SK-N-MC (cell line): ENCODE measurements around the gene PTPRM.

ENCODE experiments used
- EZH2 ChIP-seq: fragments of 200-600 bp; sonication (generic); IDR thresholded peaks from one replicate; pipeline ENCODE4 v1.6.1; 2017; ENCODE audit warnings: antibody characterized with exemption
- POLR2AphosphoS5 ChIP-seq: IDR thresholded peaks from 2 replicates; pipeline ENCODE4 v1.6.1; 2012; ENCODE audit warnings: mild to moderate bottlenecking, low read depth, low read length, borderline replicate concordance

DNA sequence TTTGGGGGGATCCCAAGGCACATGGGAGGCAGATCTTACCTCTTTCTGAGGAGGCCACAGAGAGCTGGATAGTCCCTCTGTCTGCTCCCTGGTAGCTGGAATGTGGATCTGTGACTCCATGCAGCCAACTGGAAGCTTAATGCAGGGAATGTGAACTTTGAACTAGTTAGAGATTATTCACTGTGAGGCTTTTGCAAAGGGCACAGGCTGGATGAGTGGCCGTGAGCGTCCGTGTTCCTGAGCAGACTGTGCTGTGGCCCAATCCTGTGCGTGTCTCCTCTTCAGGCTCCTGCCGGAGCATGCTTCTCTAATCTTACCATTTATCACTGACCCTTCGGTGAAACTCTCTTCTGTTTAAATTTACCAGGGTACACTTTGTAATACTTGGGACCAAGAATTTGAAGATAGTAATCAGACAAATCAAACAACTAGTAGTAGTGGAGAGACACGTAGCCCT lies 187.6 kb downstream of the PTPRM start:
- TF ChIP-seq EZH2 (no peak), POLR2AphosphoS5 (no peak)
